NB4 (cell line): ENCODE data around the gene PDXK.

Experiments
- DNase-seq: peaks from one replicate; pipeline ENCODE4 v3.0.0; 2010; ENCODE audit warnings: low read depth
- H3K4me3 ChIP-seq: one replicate; pipeline ENCODE4 v1.5.1; 2011; ENCODE audit warnings: mild to moderate bottlenecking, low read depth, low read length, moderate library complexity
- MYC ChIP-seq: IDR thresholded peaks from 2 replicates; pipeline ENCODE4 v1.6.1; 2011; ENCODE audit warnings: low read depth, low read length
- POLR2A ChIP-seq: IDR thresholded peaks from 2 replicates; pipeline ENCODE4 v1.6.1; 2011; ENCODE audit warnings: mild to moderate bottlenecking; ENCODE audit not compliant: insufficient read length; ENCODE audit errors: extremely low read depth
- TF ChIP-seq, protein P1 (sequence below): IDR thresholded peaks from 2 replicates; pipeline ENCODE4 v1.6.1; 2011; ENCODE audit warnings: low read depth, low read length
- TF ChIP-seq, protein P2 (sequence below): IDR thresholded peaks from one replicate; pipeline ENCODE4 v1.5.1; 2012; ENCODE audit warnings: low read depth, low read length

The PDXK gene

DNA sequence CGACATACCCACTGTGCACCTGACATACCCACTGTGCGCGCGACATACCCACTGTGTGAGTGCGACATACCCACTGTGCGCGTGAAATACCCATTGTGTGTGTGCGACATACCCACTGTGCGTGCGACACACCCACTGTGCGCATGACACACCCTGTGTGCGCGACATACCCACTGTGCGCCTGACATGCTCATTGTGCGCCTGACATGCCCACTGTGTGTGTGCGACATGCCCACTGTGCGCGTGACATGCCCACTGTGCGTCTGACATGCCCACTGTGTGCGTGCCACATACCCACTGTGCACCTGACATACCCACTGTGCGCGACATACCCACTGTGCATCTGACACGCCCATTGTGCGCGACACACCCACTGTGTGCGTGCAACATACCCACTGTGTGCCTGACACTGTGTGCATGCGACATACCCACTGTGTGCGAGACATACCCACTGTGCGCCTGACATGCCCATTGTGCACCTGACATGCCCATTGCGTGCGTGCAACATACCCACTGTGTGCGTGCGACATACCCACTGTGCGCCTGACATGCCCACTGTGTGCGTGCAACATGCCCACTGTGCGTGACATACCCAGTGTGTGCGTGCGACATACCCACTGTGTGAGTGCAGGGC lies 68.0 kb downstream of the PDXK start:
- TF ChIP-seq, protein P1, sequence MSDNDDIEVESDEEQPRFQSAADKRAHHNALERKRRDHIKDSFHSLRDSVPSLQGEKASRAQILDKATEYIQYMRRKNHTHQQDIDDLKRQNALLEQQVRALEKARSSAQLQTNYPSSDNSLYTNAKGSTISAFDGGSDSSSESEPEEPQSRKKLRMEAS, result no peak
- TF ChIP-seq, protein P2, sequence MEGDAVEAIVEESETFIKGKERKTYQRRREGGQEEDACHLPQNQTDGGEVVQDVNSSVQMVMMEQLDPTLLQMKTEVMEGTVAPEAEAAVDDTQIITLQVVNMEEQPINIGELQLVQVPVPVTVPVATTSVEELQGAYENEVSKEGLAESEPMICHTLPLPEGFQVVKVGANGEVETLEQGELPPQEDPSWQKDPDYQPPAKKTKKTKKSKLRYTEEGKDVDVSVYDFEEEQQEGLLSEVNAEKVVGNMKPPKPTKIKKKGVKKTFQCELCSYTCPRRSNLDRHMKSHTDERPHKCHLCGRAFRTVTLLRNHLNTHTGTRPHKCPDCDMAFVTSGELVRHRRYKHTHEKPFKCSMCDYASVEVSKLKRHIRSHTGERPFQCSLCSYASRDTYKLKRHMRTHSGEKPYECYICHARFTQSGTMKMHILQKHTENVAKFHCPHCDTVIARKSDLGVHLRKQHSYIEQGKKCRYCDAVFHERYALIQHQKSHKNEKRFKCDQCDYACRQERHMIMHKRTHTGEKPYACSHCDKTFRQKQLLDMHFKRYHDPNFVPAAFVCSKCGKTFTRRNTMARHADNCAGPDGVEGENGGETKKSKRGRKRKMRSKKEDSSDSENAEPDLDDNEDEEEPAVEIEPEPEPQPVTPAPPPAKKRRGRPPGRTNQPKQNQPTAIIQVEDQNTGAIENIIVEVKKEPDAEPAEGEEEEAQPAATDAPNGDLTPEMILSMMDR, result no peak
- TF ChIP-seq MYC (no peak), POLR2A (no peak)
- DNase-seq, result peak; percentile 38
- no peak overlapping the region for H3K4me3 ChIP-seq

DNA sequence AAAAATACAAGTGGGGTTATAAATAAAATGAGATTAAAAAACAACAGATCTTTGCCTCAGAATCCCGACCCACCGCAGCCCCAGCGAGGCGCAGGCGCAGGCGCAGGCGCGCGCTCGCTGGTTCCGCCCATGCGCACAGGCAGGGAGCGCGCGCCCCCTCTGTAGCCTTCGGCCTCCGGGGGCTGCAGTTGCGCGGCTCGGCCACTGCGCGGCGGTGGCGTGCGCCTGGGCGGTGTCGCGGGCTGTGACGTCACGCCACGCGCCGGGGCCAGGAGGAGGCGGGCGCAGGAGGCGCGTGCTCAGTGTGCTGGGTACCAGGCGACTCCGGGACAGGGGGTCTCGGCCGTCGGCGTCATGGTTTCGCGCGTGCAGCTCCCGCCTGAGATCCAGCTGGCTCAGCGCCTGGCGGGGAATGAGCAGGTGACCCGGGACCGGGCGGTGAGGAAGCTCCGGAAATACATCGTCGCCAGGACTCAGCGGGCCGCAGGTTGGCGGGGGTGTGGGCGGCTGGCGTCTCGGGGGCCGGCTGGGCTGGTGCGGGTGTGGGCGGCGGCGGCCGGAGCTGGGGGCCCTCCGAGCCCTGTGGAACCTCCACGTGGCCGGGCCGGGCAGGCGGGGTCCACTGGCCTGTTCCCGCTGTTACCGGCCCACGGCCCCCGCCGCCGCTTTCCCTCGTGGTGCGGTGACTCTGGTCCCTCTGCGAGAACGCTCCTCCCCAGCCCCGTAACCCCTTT lies 70.5 kb downstream of the PDXK start, which contains the start of gene RRP1:
Gene RRP1 (plus strand): TSS at position 302 of the 734 bp plus-strand sequence. CDS start 53 bp downstream, at position 355.
- DNase-seq, result peak; percentile 89
- peak within 1 kb of the TSS; percentile 80 for H3K4me3 ChIP-seq
- TF ChIP-seq, protein P2, result peak; percentile 61
- TF ChIP-seq POLR2A (peak; percentile 90), MYC (peak; percentile 98)
- TF ChIP-seq, protein P1, result peak; percentile 93

DNA sequence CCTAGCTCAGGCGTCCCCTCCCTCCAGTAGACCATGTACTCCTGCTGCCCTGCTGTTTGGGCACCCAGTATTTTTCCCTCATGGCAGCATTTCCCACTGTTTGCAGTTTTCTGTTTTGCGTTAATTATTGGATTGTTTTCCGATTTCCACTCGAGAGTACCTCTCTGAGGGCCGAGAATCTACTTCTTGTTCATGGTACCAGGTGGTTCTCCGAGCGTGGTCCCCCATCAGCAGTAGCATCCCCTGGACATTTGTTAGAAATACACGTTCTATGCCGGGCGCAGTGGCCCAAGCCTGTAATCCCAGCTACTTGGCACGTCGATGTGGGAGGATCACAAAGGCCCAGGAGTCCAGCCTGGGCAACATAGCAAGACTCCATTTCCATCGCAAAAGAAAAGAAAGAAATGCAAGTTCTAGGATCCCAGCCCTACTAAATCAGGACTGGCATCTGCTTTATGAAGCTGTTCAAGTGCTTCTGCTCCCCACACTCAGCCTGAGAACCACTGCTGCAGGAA lies 71.1 kb downstream of the PDXK start:
- DNase-seq, result no peak
- H3K4me3 ChIP-seq, result peak overlapping the region; percentile 80
- TF ChIP-seq, protein P1, result no peak
- TF ChIP-seq MYC (no peak), POLR2A (no peak)
- TF ChIP-seq, protein P2, result no peak

DNA sequence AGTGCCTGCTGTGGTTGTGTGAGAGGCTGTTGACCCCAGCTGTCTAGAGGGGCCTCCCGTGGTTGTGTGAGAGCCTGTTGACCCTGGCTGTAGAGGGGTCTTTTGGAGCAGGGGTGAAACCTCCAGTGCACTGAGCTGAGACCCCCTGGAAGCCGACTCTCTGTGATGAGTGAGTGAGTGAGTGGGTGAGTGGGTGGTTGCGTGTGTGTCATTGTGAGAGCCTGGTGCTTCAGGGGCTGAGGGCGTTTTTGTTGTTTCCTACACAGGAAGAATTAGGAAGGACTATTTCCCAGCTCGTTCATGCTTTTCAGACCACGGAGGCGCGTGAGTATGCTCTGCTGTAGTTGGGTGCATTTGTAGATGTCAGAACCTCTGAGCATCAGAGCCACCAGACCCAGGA lies 73.5 kb downstream of the PDXK start:
- no peak for DNase-seq
- no peak overlapping the region for H3K4me3 ChIP-seq
- TF ChIP-seq MYC (no peak), POLR2A (no peak)
- TF ChIP-seq, protein P1, result no peak
- TF ChIP-seq, protein P2, result no peak

DNA sequence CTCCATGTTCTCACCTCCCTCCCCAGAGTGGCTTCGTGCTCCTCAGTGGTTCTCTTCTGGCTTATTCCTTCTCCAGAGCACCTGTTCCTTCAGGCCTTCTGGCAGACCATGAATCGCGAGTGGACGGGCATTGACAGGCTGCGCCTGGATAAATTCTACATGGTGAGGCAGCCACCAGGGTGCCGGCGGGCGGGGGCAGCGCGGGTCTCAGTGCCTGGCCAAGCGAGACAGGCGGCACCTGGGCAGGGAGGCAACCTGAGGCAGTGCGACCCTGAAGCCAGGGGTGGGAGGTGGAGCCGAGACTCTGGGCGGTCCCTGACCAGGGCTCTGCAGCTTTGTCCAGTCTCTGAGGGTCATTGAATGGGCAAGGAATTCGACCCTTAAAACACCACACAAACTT lies 74.3 kb downstream of the PDXK start:
- DNase-seq, result no peak
- TF ChIP-seq, protein P1, result no peak
- H3K4me3 ChIP-seq, result no peak overlapping the region

DNA sequence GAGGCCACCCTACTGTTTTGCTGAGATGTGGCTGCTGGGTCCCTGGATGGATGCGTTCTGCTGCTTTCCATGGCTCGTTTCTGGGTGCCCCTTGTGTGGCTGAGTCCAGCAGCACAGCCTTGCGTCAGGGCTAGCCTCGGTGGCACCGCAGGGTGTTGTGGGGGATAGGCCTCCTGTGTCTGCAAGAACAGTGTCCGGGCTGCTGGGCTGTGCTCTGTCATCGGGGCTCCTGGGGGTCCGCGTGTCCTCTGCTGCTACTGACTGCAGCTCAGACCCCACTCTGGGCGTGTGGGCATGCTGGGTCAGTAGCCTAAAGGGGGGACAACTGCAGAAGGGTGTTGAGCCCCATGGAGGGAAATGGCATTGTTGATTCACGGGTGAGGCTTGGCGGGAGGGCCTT lies 75.4 kb downstream of the PDXK start:
- no peak overlapping the region for H3K4me3 ChIP-seq
- TF ChIP-seq, protein P1, result no peak
- TF ChIP-seq, protein P2, result no peak
- TF ChIP-seq POLR2A (no peak), MYC (no peak)
- no peak for DNase-seq
